GM21367 (cell line): ENCODE data around the gene ANKFN1.

Source experiments
- ATAC-seq: cut with Tn5 transposase; IDR thresholded peaks from one replicate; pipeline ENCODE4 v1.9.1; 2021; ENCODE audit not compliant: unreplicated experiment

Gene ANKFN1, protein sequence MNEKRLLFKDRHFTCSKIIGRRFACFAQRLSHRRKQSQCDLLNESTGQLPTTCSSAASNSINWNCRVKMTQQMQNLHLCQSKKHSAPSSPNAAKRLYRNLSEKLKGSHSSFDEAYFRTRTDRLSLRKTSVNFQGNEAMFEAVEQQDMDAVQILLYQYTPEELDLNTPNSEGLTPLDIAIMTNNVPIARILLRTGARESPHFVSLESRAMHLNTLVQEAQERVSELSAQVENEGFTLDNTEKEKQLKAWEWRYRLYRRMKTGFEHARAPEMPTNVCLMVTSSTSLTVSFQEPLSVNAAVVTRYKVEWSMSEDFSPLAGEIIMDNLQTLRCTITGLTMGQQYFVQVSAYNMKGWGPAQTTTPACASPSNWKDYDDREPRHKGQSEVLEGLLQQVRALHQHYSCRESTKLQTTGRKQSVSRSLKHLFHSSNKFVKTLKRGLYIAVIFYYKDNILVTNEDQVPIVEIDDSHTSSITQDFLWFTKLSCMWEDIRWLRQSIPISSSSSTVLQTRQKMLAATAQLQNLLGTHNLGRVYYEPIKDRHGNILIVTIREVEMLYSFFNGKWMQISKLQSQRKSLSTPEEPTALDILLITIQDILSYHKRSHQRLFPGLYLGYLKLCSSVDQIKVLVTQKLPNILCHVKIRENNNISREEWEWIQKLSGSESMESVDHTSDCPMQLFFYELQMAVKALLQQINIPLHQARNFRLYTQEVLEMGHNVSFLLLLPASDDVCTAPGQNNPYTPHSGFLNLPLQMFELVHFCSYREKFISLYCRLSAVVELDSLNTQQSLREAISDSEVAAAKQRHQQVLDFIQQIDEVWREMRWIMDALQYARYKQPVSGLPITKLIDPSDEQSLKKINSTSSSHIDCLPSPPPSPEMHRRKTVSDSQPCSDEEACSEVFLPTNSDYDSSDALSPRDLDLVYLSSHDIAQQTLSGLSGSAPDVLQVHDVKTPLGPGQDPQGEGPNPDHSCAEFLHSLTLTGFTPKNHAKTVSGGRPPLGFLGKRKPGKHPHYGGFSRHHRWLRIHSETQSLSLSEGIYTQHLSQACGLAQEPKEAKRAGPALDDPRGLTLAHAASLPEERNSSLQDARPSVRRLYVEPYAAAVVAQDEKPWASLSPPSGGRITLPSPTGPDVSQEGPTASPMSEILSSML

DNA sequence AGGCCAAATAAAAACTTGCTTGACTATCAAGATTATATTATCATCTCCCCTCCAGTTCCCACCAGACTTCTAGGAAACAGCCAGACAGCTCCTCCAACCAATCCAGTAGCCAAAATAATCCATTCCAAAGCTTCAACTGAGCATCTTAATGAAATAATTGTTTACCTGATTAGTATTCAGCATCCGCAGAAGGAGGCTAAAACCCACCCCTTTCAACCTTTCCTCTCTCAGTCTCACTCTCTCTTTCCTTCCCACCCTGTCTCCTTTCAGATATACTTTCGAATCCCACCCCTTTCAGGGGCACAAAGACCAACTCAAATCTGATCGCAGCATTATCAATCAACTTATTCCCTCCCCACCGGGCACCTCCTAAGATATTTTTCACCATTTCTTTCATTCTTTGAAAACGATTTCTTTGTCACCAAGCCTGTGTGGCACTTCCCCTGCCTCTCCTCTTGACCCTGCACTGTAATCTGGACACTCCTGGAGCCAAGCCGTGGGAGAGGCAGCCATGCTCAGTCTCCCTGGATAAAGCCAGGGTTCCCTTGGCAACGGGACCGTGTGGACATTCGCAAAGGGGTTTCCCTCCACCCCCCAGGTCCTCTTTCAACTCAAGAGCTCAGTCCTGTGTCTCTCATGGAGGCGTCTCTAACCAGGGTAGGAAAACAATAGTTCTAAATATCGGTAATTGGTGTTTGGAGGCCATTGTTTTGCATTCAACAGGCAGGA lies at the start of gene ANKFN1:
TSS of gene ANKFN1 (plus strand) at position 602 of the 729 bp plus-strand sequence. CDS start 59,193 bp downstream, outside the sequence.
- no peak for ATAC-seq

DNA sequence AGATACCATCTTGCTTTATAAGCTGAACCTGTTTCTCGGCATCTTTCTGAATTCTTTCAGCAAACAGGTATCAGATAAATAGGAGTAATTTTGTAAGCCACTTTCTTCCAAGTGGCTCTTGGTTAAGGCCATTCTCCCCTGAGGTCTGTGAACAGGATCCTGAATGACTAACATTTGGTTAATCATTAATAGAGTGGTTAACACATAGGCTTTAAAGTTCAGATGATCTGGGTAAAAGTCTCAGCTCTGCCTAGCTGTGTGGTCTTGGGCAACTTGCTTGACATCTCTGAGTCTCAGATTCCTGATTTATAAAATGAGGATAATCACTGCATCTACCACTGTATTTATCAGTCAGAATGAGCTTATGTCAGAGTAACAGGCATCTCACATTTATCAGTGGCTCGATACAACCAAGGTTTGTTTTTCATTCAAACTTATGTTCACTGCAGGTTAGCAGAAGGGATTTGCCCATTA lies 44.4 kb upstream of the ANKFN1 start:
- no peak for ATAC-seq

- ATAC-seq, result no peak
Measured at GRCh38 chr17:56109836-56110235, 43.4 kb upstream of the ANKFN1 start.

DNA sequence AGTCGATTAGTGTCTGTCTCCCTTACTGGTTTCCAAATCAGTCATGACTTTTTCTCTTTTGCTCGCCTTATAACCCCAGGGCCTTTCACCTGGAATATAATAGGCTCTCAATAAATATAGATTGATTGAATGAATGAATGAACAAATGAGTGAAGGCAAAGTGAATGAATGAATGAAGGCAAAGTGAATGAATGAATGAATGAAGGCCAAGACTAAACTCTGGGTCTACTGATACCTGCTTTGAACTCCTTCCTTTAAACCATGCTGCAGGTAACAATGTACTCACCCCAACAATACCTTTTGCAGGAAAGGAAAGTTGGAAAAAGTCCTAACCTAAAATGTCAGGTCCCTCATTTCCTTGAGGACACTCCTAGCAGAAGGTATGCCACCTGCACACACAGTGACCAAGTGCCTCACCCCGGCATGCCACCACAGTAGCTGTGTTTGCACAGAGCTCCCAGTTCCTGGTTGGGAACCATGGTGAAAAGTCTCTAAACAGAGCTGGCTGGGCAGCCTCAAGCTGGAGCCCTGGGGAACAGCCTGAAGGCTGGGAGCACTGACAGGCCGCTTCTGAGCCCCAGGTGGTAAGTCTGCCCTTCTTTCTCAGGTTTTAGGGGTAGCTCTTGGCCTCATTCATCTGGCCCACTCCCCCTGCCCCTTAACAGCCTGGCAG lies 42.7 kb upstream of the ANKFN1 start:
- no peak for ATAC-seq

DNA sequence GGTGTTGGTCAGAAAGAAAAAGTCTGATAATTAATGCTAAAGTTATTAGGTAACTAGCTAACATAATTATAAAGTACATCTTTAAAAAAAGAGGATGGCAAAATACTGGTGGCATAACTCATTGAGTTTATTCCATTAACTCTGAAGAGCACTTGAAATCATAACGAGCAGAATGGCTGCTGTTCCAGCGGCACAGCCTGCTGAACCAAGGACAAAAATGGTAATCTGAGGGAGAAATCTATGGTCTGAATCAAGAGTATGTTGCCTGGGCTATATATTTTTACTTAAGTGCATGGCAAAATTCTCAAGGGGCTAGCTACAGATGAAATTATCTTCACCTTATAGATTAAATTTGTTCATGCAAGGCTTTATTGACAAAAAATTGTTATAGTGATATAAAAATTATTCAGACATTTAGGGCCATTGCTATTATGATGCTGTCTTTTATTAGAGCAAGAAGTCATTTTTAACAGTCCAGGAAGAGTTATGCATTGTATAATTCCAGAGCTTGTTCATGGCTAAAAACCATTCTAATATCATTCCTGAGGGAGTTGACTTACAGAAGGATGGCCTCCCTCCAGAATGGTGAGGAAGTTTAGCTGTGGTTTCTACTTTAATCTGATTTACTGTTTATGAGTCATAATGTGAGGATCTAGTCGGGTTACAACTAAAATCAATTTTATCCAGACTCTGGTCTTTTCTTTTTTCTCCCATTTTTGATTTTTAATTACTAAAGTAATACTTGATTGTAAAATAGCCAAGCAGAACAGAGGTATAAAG lies 41.4 kb upstream of the ANKFN1 start:
- no peak for ATAC-seq

GRCh38 chr17:56113486-56113885 lies 39.8 kb upstream of the ANKFN1 start:
- no peak for ATAC-seq

GRCh38 chr17:56114469-56114868 lies 38.8 kb upstream of the ANKFN1 start:
- ATAC-seq, result no peak

DNA sequence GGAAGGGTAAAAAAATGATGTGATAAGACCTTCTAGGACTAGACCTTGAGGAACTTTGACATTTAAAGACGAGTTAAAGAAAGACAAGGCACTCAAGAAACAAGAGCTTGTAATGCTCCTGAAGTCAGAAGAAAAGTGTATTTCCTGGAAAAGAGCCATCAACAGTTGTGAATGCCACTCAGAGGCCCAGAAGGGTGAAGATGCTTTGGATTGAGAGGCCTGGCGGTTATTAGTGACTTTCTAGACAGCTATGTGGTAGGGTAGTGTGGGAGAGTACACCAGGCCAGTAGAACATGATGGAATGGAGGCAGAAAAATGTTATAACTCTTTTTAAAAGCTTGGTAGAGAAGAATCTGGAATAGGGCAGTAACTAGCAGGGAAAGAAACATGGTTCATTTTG lies 34.1 kb upstream of the ANKFN1 start:
- no peak for ATAC-seq

- ATAC-seq, result no peak
Measured at GRCh38 chr17:56119936-56120335, 33.3 kb upstream of the ANKFN1 start.

DNA sequence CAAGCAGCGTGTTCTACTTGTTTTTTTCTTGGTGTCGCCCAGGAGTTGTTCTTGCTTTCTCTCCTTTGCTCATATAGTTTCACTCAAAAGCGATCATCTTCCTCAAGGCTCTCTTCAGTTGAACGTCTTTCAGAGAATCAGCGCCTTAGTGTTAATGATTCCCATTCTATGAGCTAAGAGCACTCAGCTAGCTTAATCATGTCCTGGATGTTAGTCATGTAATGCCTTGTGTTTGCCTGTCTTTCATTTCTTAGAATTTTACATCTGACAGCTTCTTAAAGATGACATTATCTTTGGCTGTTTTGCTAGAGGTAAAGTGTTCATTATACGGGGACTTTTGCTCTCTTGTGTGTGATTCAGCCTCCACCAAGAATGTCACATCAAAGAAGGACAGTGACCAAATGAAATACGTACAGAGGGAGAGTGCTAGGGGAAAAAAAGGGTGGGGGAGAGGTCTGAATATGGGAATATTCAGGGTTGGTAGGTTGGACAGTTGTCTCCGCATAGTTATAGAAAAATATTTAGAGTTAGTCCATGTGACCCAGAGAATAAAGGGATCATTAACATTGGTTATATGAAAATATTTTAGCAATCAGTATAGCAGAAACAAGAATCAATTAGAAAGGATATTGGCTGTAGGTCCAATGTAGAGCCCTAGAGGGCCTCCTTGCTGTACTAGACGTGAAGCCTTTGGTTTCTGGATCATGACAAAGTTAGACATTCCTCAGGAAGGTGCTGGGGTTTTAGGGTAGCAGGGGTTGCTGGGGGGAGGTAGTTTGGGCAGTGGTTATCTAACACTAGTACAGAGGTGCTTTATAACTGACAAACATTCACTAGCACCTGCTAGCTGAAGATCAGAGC lies 31.9 kb upstream of the ANKFN1 start:
- ATAC-seq, result no peak

DNA sequence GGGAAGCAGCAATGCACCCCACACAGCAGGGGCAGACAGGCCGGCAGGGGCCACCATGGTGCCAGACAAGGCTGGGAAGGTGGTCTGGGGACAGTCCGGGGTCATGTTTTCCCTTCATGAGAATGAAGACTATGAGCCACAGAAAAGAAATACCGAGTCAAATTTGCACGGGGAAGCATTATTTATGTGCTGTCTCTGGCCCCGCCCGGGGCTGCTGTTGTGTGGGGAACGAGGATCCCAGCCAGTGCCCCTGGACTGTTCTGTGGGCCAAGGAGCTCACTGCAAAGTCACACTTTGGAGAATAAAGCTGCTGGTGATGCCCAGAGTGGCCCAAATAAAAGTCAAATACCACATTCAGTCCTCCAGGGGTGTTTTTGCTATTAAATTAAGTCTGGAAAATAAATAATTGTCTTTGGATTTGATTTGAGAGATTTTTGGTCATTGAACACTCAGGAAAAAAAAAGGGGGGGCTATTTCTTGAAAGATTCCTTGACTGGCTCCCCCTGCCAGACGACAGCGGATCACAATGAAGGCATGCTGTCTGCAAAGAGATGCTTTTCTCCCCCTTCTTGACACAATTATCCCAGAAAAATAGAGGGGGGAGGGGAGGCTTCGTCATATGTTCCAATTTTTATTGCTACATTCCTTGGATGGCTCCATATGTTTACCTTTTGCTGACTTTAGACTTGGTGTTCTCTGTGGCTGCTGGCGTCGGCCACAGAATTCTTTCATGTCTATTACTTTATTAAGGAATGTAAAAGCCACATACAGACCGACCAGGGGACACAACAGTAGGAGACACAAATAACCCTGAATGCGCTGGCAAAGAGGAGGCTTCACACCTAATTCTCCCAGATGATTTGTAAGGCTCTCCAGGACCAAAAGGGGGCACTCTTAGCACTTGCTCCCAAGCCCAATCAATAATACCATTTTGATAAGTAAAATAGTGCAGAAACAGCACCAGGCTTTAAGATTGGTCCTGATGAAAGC lies 27.1 kb upstream of the ANKFN1 start:
- no peak for ATAC-seq

DNA sequence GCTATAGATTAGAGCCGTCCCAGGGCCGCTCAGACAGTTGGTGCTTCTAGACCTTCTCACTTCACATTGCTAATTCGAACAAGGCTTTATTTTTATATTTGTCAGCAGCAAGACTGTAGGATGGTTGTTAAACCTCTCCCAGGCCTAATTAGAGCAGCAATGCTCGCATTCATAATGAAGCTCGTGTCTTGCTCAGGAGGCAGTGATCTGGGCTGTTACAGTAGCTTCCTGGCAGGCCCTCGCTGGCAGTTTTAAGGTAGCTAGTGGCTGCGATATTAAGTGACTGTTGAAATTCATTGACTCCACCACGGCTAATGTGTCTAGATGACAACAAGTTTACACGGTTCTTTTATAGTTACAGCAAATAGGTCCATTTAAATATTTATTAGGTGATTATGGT lies 23.2 kb upstream of the ANKFN1 start:
- ATAC-seq, result no peak

DNA sequence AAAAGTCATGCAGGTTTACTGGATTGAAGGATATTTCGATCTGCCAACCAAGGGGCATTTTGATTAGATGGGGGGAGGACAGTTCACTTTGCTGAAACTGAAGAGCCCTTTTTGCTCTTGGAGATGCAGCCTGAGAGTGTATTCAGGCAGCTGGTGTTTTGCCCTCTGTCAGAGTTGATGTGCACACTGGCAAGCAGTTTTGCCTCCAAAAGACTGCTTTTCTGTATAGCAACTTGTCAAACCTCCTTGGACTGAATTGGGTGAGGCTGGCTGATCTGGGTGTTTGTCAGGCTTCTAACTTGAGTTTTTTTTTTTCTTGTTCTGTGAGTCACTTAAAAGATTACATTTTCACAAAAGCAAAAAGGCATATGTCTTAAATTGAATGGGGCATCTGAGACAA lies 22.6 kb upstream of the ANKFN1 start:
- ATAC-seq, result no peak

DNA sequence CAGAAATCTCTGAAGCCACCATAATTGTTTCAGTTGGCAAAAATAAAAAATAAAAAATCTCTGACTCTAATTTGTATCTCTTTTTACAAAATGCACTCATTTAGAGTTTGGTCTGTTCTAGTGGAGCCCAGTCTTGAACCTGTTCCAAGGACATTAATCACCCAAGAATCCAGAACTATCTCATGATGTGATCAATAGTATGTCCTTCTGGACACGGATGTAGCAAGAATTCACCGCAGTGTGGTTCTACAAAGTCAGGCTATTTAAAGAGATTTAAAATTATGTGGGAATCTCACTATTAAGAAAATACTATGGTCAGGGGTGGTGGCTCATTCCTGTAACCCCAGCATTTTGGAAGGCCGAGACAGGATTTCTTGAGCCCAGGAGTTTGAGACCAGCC lies 21.8 kb upstream of the ANKFN1 start:
- no peak for ATAC-seq

DNA sequence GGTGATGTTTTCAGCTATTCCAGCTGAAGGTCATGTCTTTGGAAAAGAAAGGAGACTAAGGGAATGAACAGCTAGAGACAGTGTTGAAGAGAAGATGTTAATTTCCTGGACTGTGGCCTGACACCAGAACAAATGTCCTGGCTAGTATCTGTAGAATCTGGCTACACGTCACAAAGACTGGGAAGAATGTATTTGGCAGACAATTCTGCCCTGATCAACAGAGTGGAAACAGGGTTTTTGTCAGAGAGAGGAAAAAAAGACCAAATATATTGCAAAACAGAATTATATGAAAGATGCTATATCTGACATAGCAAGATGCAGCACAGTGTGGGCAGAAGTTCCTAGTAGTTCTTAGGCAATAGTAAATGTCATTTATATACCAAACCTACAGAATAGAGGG lies 17.0 kb upstream of the ANKFN1 start:
- no peak for ATAC-seq

GRCh38 chr17:56141046-56141839 lies 12.0 kb upstream of the ANKFN1 start:
- no peak for ATAC-seq
